ENCODE data around the gene CCDC6.
"Not testable (repeated sequence)": the region's sequence is repeated elsewhere in the genome, so short reads cannot be mapped to it uniquely, and the experiment has no call there.

The CCDC6 gene

DNA sequence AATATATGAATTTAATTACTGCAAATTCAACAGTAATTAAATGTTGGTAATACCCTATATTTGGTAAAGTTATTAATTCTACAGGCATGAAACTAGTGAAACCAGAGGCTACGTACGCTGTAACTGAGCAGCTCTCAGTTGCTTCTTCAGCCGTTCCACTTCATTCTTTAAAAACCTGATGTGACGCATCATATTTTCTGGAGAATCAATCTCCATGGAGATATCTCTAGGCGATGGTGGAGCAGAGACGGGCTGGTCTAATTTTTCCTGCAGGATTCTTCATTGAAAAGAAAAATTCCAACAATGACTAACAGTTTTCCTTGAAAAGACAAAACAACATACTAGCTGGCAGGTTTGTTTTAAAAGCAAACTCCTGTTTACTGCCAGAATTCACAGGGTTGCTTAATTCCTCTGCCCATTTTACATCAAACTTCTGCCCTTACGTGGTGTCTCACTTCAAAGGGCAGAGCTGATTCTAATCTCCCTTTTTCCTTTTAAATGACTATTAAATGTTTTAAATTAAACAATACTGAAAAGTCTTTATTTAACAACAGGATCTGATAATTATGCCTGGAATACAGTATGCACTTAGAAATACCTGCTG, 93.7 kb downstream of the CCDC6 start:
- no peak for DNase-seq (ENCODE audit: low read depth in 3 of 3)

GRCh38 chr10:59809644-59809974, 96.7 kb downstream of the CCDC6 start:
- DNase-seq (ENCODE audit: low read depth in 3 of 3) = no peak

- DNase-seq (ENCODE audit: low read depth in 3 of 3) = peak; percentile 54 to 73 (median 56)
Measured at GRCh38 chr10:59808896-59809643, 97.3 kb downstream of the CCDC6 start.

DNA sequence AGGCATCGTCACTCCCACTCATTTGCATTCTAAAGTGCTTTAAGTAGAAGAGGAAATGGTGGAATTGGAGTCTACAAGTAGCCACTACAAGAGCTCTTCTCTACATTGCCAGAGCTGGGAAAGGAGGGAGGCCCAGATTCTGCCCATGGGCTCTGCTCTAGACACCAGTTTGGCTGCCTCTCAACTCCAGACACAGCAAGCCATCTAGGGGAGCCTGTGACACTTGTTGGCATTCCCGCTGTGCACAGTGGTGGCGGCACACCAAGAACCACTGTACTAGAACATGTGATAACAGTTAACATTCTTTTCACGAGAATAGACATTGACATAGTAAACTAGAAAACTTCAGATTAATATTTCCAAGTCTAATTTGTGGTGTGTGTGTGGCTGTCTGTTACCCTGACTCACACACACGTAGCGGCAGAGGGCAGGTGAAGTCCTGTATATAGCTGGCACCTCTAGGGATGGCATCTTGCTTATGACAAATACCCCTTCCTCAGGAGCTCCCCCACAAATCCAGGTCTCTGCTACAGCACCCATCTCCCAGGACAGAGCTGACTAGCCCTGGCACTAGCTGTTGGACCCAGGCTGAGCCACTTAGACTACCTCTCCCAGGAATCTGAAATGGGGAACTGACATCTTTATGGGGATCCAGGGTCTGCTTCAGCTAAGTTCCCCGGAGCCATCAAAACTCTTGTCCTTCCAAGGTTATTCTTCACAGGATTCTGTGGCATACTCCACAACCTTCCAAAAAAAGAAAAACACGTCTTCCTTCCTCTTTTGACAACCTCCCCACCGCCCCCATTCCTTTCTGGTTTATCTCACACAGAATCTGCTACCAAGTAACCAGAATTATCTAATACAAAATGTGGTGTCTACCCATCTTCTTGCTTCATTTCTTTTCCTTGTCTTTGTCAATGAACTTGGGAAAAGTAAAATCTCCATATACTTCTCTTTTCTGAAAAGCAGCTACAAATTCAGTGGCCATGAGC, 98.4 kb downstream of the CCDC6 start:
- no peak for DNase-seq (ENCODE audit: low read depth in 3 of 3)

- DNase-seq (ENCODE audit: low read depth in 3 of 3) = no peak
Measured at GRCh38 chr10:59805014-59805413, 101.3 kb downstream of the CCDC6 start.

DNA sequence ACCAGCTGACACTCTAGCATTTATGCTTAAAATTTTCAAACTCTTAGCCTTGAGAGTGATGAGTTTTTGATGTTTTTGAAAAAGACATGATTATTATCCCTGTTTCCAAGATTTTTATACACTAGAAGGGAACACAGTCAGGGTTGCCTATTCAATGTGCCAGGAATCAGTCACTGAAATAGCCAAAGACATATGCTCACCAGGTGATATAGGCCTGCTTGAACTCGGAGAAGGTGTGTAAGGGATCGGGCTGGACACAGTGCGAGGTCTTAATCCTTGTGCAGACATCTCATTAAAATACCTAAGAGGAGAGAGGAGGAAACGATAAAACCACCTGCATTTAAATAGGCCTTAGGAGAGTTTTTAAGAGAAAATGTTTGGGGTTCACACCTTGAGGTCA, 102.1 kb downstream of the CCDC6 start:
- DNase-seq (ENCODE audit: low read depth in 3 of 3) = no peak

DNA sequence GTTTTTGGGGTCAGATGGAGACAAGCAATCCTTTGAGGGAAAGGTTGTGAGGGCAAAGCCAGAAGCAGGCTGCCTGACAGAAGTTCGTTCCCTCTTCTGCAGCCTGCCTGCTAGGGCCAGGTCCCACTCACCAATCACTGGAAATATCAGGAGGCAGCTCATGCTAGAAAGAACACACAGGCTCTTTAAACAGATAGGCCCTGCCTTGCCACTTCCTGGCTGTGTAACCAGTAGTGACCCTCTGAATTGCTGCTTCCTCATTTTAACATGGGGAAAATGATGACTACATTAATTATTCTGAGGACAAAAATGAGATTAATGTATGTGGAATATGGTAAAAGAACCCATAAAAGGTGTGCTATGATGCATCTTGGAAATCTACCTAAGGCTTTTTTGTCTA, 102.6 kb downstream of the CCDC6 start:
- DNase-seq (ENCODE audit: low read depth in 3 of 3) = no peak

GRCh38 chr10:59801171-59801570, 105.2 kb downstream of the CCDC6 start:
- DNase-seq (ENCODE audit: low read depth in 3 of 3) = no peak

- no peak for DNase-seq (ENCODE audit: low read depth in 3 of 3)
Measured at GRCh38 chr10:59799421-59799820, 106.9 kb downstream of the CCDC6 start.

DNA sequence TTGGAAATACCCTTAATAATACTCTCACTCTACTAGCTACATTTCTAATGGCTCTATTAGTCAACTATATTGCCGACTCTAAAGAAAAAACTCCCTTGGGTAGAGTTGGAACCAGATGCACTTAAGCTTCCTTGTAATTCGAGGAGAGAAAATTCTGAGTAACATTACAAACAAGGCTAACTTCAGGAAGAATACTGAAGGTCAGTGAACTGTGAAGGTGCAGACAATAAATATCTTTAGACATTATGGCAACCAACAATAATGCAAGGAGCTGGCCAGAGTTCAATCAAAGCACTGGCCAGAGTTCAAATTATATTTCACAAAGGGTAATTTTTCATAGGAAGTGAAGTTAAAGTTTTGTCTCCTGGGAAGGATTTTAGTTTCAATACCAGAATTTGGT, 112.4 kb downstream of the CCDC6 start:
- DNase-seq (ENCODE audit: low read depth in 3 of 3) = no peak

GRCh38 chr10:59792812-59793211, 113.5 kb downstream of the CCDC6 start:
- DNase-seq (ENCODE audit: low read depth in 3 of 3) = no peak

- no peak for DNase-seq (ENCODE audit: low read depth in 3 of 3)
Measured at GRCh38 chr10:59791601-59792000, 114.8 kb downstream of the CCDC6 start.

- not testable (repeated sequence) for DNase-seq (ENCODE audit: low read depth in 3 of 3)
Measured at GRCh38 chr10:59790080-59790479, 116.3 kb downstream of the CCDC6 start.

- not testable (repeated sequence) for DNase-seq (ENCODE audit: low read depth in 3 of 3)
Measured at GRCh38 chr10:59788914-59789313, 117.4 kb downstream of the CCDC6 start.

DNA sequence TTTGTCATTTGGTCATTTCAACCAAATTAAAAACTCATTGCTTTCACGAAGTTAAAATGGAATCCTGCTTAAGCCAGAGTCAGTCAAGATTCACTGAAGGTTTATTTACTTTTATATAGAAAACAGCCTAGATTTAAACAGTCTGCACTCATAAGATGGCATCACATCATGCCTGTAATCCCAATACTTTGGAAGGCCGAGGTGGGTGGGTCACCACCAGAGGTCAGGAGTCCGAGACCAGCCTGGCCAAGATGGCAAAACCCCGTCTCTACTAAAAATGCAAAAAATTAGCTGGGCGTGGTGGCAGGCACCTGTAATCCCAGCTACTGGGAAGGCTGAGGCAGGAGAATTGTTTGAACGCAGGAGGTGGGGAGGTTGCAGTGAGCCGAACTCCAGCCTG, 119.3 kb downstream of the CCDC6 start:
- DNase-seq (ENCODE audit: low read depth in 3 of 3) = not testable (repeated sequence)

DNA sequence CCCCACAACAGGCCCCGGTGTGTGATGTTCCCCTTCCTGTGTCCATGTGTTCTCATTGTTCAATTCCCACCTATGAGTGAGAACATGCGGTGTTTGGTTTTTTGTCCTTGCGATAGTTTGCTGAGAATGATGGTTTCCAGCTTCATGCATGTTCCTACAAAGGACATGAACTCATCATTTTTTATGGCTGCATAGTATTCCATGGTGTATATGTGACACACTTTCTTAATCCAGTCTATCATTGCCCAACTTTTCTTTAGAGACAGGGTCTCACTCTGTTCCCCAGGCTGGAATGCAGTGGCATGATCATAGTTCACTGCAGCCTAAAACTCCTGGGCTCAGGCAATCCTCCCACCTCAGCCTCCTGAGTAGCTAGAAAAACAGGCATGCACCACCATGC, 120.9 kb downstream of the CCDC6 start:
- DNase-seq (ENCODE audit: low read depth in 3 of 3) = not testable (repeated sequence)

DNA sequence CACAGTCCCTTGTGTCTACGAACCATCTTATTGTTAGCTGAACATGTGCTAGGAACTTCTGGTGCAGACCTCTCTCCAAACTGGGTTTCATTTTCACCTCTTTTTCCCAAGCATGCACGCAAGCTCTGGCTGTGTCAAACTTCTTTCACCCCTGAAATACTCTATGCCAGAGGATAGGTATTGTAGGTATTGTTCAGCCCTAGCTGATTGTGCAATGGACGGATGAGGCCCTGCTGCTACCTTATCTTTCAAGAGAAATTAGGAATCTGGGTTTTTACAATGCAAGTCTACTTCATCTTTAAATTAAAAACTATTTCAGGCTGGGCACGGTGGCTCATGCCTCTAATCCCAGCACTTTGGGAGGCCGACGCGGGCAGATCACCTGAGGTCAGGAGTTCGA, 124.8 kb downstream of the CCDC6 start:
- no peak for DNase-seq (ENCODE audit: low read depth in 3 of 3)

GRCh38 chr10:59779756-59780533, 126.4 kb downstream of the CCDC6 start:
- no peak for DNase-seq (ENCODE audit: low read depth in 3 of 3)

GRCh38 chr10:59774451-59774850, 131.9 kb downstream of the CCDC6 start:
- no peak for DNase-seq (ENCODE audit: low read depth in 3 of 3)

DNA sequence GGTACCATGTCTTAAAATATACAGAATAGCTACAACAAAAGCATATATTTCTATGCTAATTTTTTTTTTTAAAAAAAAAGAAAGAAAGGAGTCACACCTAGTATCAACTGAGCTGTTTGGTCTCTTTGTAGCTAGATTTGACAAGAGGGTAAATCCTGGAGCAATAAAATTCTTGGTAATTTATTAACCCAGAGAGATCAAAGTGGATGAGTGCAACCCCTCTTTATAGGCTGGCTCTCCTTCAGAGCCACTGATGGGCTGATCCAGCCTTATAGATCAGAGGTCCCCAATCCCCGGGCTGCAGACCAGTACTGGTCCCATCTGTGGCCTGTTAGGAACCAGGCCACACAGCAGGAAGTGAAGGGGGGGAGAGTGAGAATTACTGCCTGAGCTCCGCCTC, 133.3 kb downstream of the CCDC6 start:
- no peak for DNase-seq (ENCODE audit: low read depth in 3 of 3)

DNA sequence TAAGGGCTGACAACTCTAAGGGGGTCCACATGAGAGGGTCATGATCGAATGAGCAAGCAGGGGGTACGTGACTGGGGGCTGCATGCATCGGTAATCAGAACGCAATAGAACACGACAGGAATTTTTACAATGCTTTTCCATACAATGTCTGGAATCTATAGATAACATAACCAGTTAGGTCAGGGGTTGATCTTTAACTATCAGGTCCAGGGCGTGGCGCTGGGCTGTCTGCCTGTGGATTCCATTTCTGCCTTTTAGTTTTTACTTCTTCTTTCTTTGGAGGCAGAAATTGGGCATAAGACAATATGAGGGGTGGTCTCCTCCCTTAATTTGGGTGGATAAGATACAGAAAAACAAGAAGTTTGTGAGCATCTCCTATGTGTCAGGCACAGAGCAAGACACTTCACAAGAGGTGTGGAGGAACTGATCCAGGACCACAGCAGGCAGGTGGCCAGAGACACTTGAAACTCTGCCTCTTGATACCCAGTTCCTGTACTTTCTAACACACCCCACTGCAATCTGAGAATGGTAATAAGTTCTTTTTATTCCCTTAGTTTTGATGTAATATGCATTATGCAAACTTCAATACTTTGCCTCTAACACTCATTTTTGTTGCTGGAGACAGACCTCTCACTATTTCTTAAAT, 135.1 kb downstream of the CCDC6 start:
- no peak for DNase-seq (ENCODE audit: low read depth in 3 of 3)

Data from stimulated activated CD4-positive, alpha-beta T cell treated with anti-CD3 and anti-CD28 coated beads, TNF-alpha, amount 100 ng/mL, for 24 hours (primary cell).